RWPE1 (cell line): ENCODE results near the gene CHAD.

ENCODE experiments used
- CTCF ChIA-PET: fragments of 350-600 bp; sonication (Branson Sonifier 250); formaldehyde crosslinking; extraction: SDS; loops from one replicate; lab custom pipeline; 2021; lab: Yijun Ruan, JAX
- POLR2A ChIA-PET: fragments of 400-600 bp; formaldehyde crosslinking; extraction: SDS; loops from one replicate; lab custom pipeline; 2020; ENCODE audit warnings: antibody characterized with exemption; ENCODE audit not compliant: low non-redundant PET; lab: Yijun Ruan, JAX
- DNase-seq: peaks from one replicate; pipeline ENCODE4 v3.0.0; 2012; ENCODE audit warnings: low spot score
- H3K27ac ChIP-seq: fragments of 450-650 bp; 2 replicates; pipeline ENCODE4 v1.5.1; 2017
- CTCF ChIP-seq: fragments of 450-650 bp; conservative IDR thresholded peaks from 2 replicates; pipeline ENCODE4 v1.5.1; 2017; ENCODE audit warnings: low read depth, mild to moderate bottlenecking

Gene CHAD

GRCh38 chr17:50484386-50485155, 15.9 kb upstream of the CHAD start:
- peak overlapping the region; percentile 7 for H3K27ac ChIP-seq
- DNase-seq = no peak
- ChIA-PET CTCF (interaction anchor here (0.6 to 2.3 kb wide), 6 partner anchors 48 to 569 kb away, joined by 3 to 15 read pairs (median 4); partner anchors contain the start of gene EPN3), POLR2A (interaction anchor here (0.6 kb wide), 2 partner anchors 8 to 169 kb away, joined by 3 read pairs; no protein-coding TSS in a partner anchor)
- TF ChIP-seq CTCF = no peak

GRCh38 chr17:50483266-50483665, 14.6 kb upstream of the CHAD start:
- peak overlapping the region; percentile 50 for H3K27ac ChIP-seq
- ChIA-PET CTCF (interaction anchor here (0.6 to 2.9 kb wide), 13 partner anchors 16 to 918 kb away, joined by 3 to 23 read pairs (median 4); partner anchors contain the start of gene EPN3), POLR2A (interaction anchor here (0.9 kb wide), 1 partner anchor 59 kb away, joined by 6 read pairs; no protein-coding TSS in a partner anchor)
- no peak for TF ChIP-seq CTCF
- no peak for DNase-seq

GRCh38 chr17:50482516-50482915, 13.8 kb upstream of the CHAD start:
- ChIA-PET POLR2A (no interaction called here), CTCF (interaction anchor here (0.6 to 2.9 kb wide), 10 partner anchors 16 to 347 kb away, joined by 3 to 23 read pairs (median 4); partner anchors contain the start of gene EPN3)
- TF ChIP-seq CTCF = peak; percentile 95
- DNase-seq = peak; percentile 79
- peak overlapping the region; percentile 53 for H3K27ac ChIP-seq

GRCh38 chr17:50482110-50482509, 13.4 kb upstream of the CHAD start:
- ChIA-PET CTCF (interaction anchor here (0.6 to 2.9 kb wide), 4 partner anchors 25 to 348 kb away, joined by 3 to 23 read pairs (median 3); no protein-coding TSS in a partner anchor), POLR2A (no interaction called here)
- TF ChIP-seq CTCF = no peak
- H3K27ac ChIP-seq = peak overlapping the region; percentile 53
- DNase-seq = no peak

- POLR2A ChIA-PET = no interaction called here
- CTCF ChIA-PET = interaction anchor here (0.6 to 2.9 kb wide), 4 partner anchors 26 to 348 kb away, joined by 3 to 23 read pairs (median 3); no protein-coding TSS in a partner anchor
- peak overlapping the region; percentile 53 for H3K27ac ChIP-seq
- DNase-seq = no peak
- no peak for TF ChIP-seq CTCF
Observed at GRCh38 chr17:50481648-50482047, 13.0 kb upstream of the CHAD start.

- POLR2A ChIA-PET = no interaction called here
- DNase-seq = no peak
- CTCF ChIA-PET = interaction anchor here (1.3 to 2.9 kb wide), 2 partner anchors 26 to 145 kb away, joined by 3 to 23 read pairs; no protein-coding TSS in a partner anchor
- no peak for TF ChIP-seq CTCF
- no peak overlapping the region for H3K27ac ChIP-seq
Observed at GRCh38 chr17:50480854-50481490, 12.3 kb upstream of the CHAD start.
